Mesenchymal stem cell (in vitro differentiated cells and primary cell): ENCODE results near the gene TBC1D9.
A peak's percentile ranks its signal among the peaks of the same experiment; 100 is the strongest.

Experiments
- DNase-seq: peaks from one replicate; pipeline ENCODE4 v3.0.0-alpha.2; 2013
- H2AFZ ChIP-seq: one replicate; pipeline ENCODE4 v1.6.1; 2013; ENCODE audit warnings: low read depth, mild to moderate bottlenecking, control low read depth, inconsistent platforms, low read length, moderate library complexity
- H2AK5ac ChIP-seq: 2 replicates; pipeline ENCODE4 v1.6.1; 2013; ENCODE audit warnings: low read length, moderate library complexity, mild to moderate bottlenecking, inconsistent platforms; ENCODE audit not compliant: severe bottlenecking
- H2BK120ac ChIP-seq: one replicate; pipeline ENCODE4 v1.6.1; 2013; ENCODE audit warnings: low read depth, mild to moderate bottlenecking, inconsistent platforms, low read length, moderate library complexity
- H2BK12ac ChIP-seq, 2 experiments: one replicate each; pipeline ENCODE4 v1.6.1; 2013; ENCODE audit warnings: inconsistent platforms in 2 of 2, low read length in 2 of 2, mild to moderate bottlenecking in 2 of 2, moderate library complexity in 2 of 2, control low read depth in 1 of 2
- H2BK15ac ChIP-seq: one replicate; pipeline ENCODE4 v1.6.1; 2013; ENCODE audit warnings: mild to moderate bottlenecking, low read depth, inconsistent platforms; ENCODE audit not compliant: poor library complexity, severe bottlenecking
- H2BK5ac ChIP-seq: 2 replicates; pipeline ENCODE4 v1.6.1; 2013; ENCODE audit warnings: low read depth, mild to moderate bottlenecking, low read length, control low read depth, inconsistent platforms; ENCODE audit not compliant: poor library complexity, severe bottlenecking
- H3K14ac ChIP-seq, 2 experiments: one replicate each; pipeline ENCODE4 v1.6.1; 2013; ENCODE audit warnings: inconsistent platforms in 2 of 2, low read length in 2 of 2, control low read depth in 1 of 2, mild to moderate bottlenecking in 1 of 2, moderate library complexity in 1 of 2
- H3K18ac ChIP-seq, 2 experiments: one replicate each; pipeline ENCODE4 v1.6.1; 2013; ENCODE audit warnings: inconsistent platforms in 2 of 2, low read length in 2 of 2, control low read depth in 1 of 2, low read depth in 1 of 2, mild to moderate bottlenecking in 1 of 2
- H3K23ac ChIP-seq, 2 experiments: one replicate each; pipeline ENCODE4 v1.6.1; 2013; ENCODE audit warnings: inconsistent platforms in 2 of 2, low read length in 2 of 2, mild to moderate bottlenecking in 2 of 2, moderate library complexity in 2 of 2, control low read depth in 1 of 2
- H3K27ac ChIP-seq: 2 replicates; pipeline ENCODE4 v1.5.1; 2013; ENCODE audit warnings: mild to moderate bottlenecking, moderate library complexity, low read length, control low read depth, inconsistent platforms; ENCODE audit not compliant: poor library complexity, severe bottlenecking
- H3K27me3 ChIP-seq, 2 experiments: 2 replicates each; pipeline versions ENCODE4 v1.6.1 to v1.7.0; 2013; ENCODE audit warnings: low read length in 2 of 2, mild to moderate bottlenecking in 2 of 2, moderate library complexity in 2 of 2, control low read depth in 1 of 2, inconsistent platforms in 1 of 2; ENCODE audit not compliant: control insufficient read depth in 1 of 2, insufficient read depth in 1 of 2
- H3K36me3 ChIP-seq, 2 experiments: 2 replicates each; pipeline versions ENCODE4 v1.6.1 to v1.7.0; 2013; ENCODE audit warnings: low read length in 2 of 2, control low read depth in 1 of 2, inconsistent platforms in 1 of 2, low read depth in 1 of 2, mild to moderate bottlenecking in 1 of 2; ENCODE audit not compliant: insufficient read depth in 2 of 2, control insufficient read depth in 1 of 2
- H3K4ac ChIP-seq, 2 experiments: one replicate each; pipeline ENCODE4 v1.6.1; 2013; ENCODE audit warnings: inconsistent platforms in 2 of 2, low read length in 2 of 2, mild to moderate bottlenecking in 2 of 2, moderate library complexity in 2 of 2, control low read depth in 1 of 2, low read depth in 1 of 2
- H3K4me1 ChIP-seq: 2 replicates; pipeline ENCODE4 v1.6.1; 2013; ENCODE audit warnings: low read depth, low read length, control low read depth; ENCODE audit not compliant: control insufficient read depth, insufficient read depth
- H3K4me2 ChIP-seq: 2 replicates; pipeline ENCODE4 v1.6.1; 2013; ENCODE audit warnings: low read length, mild to moderate bottlenecking, inconsistent platforms; ENCODE audit not compliant: poor library complexity, severe bottlenecking
- H3K4me3 ChIP-seq, 2 experiments: 2 replicates each; pipeline versions ENCODE4 v1.5.1 to v1.7.0; 2013; ENCODE audit warnings: low read length in 2 of 2, mild to moderate bottlenecking in 2 of 2, control low read depth in 1 of 2, low read depth in 1 of 2; ENCODE audit not compliant: insufficient read depth in 1 of 2
- H3K79me1 ChIP-seq: replicated peaks from 2 replicates; pipeline ENCODE4 v1.6.1; 2013; ENCODE audit warnings: mild to moderate bottlenecking, control low read depth, low read length, inconsistent platforms; ENCODE audit not compliant: poor library complexity, severe bottlenecking
- H3K9ac ChIP-seq: 2 replicates; pipeline ENCODE4 v1.7.0; 2013; ENCODE audit warnings: mild to moderate bottlenecking, low read length, moderate library complexity
- H3K9me3 ChIP-seq: 2 replicates; pipeline ENCODE4 v1.7.0; 2013; ENCODE audit warnings: mild to moderate bottlenecking, low read length; ENCODE audit not compliant: control insufficient read depth
- H4K8ac ChIP-seq: one replicate; pipeline ENCODE4 v1.6.1; 2013; ENCODE audit warnings: inconsistent platforms, mild to moderate bottlenecking, low read length, moderate library complexity
- H4K91ac ChIP-seq: one replicate; pipeline ENCODE4 v1.6.1; 2013; ENCODE audit warnings: mild to moderate bottlenecking, low read length, inconsistent platforms
- WGBS: methylation state at CpG from one replicate; pipeline ENCODE4 v1.1.7; 2013; ENCODE audit warnings: mixed read lengths; 5-methylcytosine and 5-hydroxymethylcytosine counted together

TBC1D9 gene

DNA sequence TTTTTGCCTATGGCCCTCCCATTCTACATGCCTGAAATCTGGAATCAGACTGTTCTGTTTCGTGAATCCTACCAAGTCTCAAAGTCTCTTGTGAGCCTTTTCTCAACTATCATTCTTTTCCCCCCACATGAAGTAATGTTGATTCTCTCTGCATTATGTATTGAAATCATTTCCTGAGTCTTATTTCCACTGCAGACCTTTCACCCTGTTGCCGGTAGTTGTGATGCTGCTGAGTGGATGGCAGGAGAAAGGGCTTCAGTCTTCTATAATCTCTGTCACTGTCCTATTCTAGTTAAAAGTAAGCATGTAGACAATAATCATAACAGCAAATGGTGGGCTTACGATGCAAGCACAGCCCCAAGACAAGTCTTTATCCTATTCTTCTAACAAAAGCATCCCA is 75.0 kb downstream of the TBC1D9 start:
- Histone ChIP-seq H3K4me3 (no peak overlapping the region), H2AK5ac (no peak overlapping the region), H3K4ac (no peak overlapping the region), H3K4me1 (no peaks in the 10 kb centered on the region), H4K91ac (no peak overlapping the region), H3K27me3 (no peaks in the 10 kb centered on the region), H3K18ac (no peak overlapping the region), H3K14ac (no peak overlapping the region), H3K9me3 (no peaks in the 10 kb centered on the region), H3K36me3 (peaks cover 9 to 61% of the 10 kb centered on the region in 2 experiments), H2BK15ac (no peak overlapping the region), H2BK12ac (no peak overlapping the region), H2BK120ac (no peak overlapping the region), H3K4me2 (no peak overlapping the region), H3K27ac (no peak overlapping the region), H3K23ac (no peak overlapping the region), H3K79me1 (peaks cover 3% of the 10 kb centered on the region), H3K9ac (no peak overlapping the region), H4K8ac (no peak overlapping the region), H2AFZ (no peak overlapping the region), H2BK5ac (no peak overlapping the region)
- over 99% methylated on average over 3 of the region's 3 CpGs for WGBS
- no peak for DNase-seq

DNA sequence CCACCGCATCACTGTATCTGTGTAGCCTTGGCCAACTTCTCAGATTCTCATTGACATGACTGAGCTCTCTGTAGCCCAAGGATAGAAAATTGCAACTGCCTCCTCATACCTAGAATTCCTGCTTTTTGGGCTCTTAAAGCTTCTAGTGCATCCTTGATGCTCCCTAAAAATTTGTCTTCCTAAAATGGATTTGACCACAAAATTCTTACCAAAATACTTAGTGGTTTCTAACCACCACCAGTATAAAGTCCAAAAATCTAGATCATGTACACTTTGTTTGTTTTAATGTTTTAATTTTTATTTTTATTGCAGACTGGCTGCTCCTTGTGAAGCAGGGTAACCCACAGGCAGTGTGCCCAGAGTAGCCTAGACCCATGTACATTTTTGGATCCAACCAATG is 75.5 kb downstream of the TBC1D9 start:
- DNase-seq = no peak
- H3K14ac ChIP-seq = no peak overlapping the region

DNA sequence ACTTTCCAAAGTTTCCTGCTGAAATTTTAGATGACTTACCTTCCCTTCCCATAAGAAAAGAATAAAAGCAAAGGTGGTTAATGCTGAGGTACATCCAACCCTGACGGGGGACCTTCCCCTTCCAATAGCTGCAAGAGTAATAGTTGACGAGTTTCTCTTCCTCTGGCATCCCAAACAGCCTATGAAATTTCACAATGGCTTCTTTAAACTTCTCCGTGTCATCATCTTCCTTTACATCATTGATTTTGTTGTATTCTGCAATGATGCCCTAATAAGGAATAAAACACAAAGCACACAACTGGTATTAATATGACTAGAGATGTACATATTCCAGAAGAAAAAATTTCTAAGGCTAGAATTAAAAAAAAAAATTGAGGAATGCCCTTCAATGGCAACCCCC is 76.6 kb downstream of the TBC1D9 start:
- peaks cover 12 to 57% of the 10 kb centered on the region in 2 experiments for H3K36me3 ChIP-seq
- no peak overlapping the region for H3K4me2 ChIP-seq
- 88% methylated on average over 2 of the region's 3 CpGs for WGBS
- H2BK15ac ChIP-seq = no peak overlapping the region
- H3K79me1 ChIP-seq = peaks cover 3% of the 10 kb centered on the region
- no peak overlapping the region for H2BK120ac ChIP-seq
- H3K4ac ChIP-seq = no peak overlapping the region
- H2AFZ ChIP-seq = no peak overlapping the region
- H2BK12ac ChIP-seq = no peak overlapping the region
- H2BK5ac ChIP-seq = no peak overlapping the region
- no peak overlapping the region for H3K23ac ChIP-seq
- no peak overlapping the region for H3K9ac ChIP-seq
- H3K18ac ChIP-seq = no peak overlapping the region
- no peak overlapping the region for H3K14ac ChIP-seq
- no peaks in the 10 kb centered on the region for H3K27me3 ChIP-seq
- H2AK5ac ChIP-seq = no peak overlapping the region
- H3K4me3 ChIP-seq = no peak overlapping the region
- H4K91ac ChIP-seq = no peak overlapping the region
- DNase-seq = no peak
- H3K27ac ChIP-seq = no peak overlapping the region
- no peak overlapping the region for H4K8ac ChIP-seq
- H3K9me3 ChIP-seq = no peaks in the 10 kb centered on the region
- H3K4me1 ChIP-seq = peaks cover 2% of the 10 kb centered on the region

More for the DNA sequence above, 75.5 kb downstream of the TBC1D9 start:
- Histone ChIP-seq H3K18ac (no peak overlapping the region), H2BK120ac (no peak overlapping the region), H3K9me3 (no peaks in the 10 kb centered on the region), H3K4me1 (peaks cover 2% of the 10 kb centered on the region), H4K91ac (no peak overlapping the region), H3K79me1 (peaks cover 3% of the 10 kb centered on the region), H2AFZ (no peak overlapping the region), H3K4me3 (no peak overlapping the region), H3K4ac (no peak overlapping the region), H2BK5ac (no peak overlapping the region), H3K23ac (no peak overlapping the region), H3K27ac (no peak overlapping the region), H2BK12ac (no peak overlapping the region), H2BK15ac (no peak overlapping the region), H4K8ac (no peak overlapping the region), H3K36me3 (peaks cover 12 to 61% of the 10 kb centered on the region in 2 experiments), H2AK5ac (no peak overlapping the region), H3K4me2 (no peak overlapping the region), H3K9ac (no peak overlapping the region), H3K27me3 (no peaks in the 10 kb centered on the region)
- 100% methylated on average over 1 of the region's 1 CpG for WGBS

DNA sequence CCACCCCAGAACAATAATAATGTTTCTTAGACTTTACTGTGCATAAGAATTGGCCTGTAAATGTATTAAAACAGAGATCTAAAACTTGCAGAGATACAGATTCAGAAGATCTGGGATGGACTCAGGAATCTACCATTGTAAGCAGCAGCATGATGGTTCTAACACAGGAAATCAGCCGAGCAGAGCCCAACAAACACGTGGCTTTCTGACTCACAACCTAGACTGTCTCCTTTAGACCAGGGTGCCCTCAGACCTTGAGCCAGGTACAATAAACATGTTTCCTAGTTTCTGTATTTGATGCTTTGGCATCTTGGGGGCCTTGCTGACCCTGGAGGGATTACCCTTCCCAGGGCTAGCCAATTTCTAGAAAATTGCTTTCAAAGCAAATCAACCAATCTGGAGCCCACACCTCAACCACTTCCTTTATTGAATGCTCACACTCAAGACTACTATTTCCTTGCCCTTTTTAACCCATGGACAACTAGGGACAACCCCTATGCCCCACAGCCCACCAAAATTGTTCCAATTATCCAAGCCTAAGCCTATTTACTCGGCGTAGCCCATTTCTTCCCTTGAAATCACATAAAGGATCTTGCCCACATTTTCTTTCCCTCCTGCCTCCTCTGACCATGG is 80.5 kb downstream of the TBC1D9 start:
- Histone ChIP-seq H2BK12ac (no peak overlapping the region), H2AK5ac (peak overlapping the region; percentile 31), H3K9ac (no peak overlapping the region), H2BK15ac (no peak overlapping the region), H3K4me3 (no peak overlapping the region), H2AFZ (no peak overlapping the region), H3K23ac (no peak overlapping the region), H3K27me3 (no peaks in the 10 kb centered on the region), H3K36me3 (peaks cover 12 to 48% of the 10 kb centered on the region in 2 experiments), H3K4me1 (peaks cover 2% of the 10 kb centered on the region), H4K91ac (no peak overlapping the region), H3K4ac (no peak overlapping the region), H3K4me2 (no peak overlapping the region), H3K18ac (peak overlapping the region in 1 of 2 experiments; percentile 30), H2BK5ac (no peak overlapping the region), H3K79me1 (peaks cover 3% of the 10 kb centered on the region), H4K8ac (no peak overlapping the region), H2BK120ac (no peak overlapping the region), H3K9me3 (no peaks in the 10 kb centered on the region), H3K27ac (no peak overlapping the region), H3K14ac (no peak overlapping the region)
- peak; percentile 22 for DNase-seq
- WGBS = 70% methylated on average over 4 of the region's 4 CpGs
